Measurements from ENCODE around the gene NEK4.
"Not testable (repeated sequence)": the region's sequence is repeated elsewhere in the genome, so short reads cannot be mapped to it uniquely, and the experiment has no call there.

NEK4 gene

DNA sequence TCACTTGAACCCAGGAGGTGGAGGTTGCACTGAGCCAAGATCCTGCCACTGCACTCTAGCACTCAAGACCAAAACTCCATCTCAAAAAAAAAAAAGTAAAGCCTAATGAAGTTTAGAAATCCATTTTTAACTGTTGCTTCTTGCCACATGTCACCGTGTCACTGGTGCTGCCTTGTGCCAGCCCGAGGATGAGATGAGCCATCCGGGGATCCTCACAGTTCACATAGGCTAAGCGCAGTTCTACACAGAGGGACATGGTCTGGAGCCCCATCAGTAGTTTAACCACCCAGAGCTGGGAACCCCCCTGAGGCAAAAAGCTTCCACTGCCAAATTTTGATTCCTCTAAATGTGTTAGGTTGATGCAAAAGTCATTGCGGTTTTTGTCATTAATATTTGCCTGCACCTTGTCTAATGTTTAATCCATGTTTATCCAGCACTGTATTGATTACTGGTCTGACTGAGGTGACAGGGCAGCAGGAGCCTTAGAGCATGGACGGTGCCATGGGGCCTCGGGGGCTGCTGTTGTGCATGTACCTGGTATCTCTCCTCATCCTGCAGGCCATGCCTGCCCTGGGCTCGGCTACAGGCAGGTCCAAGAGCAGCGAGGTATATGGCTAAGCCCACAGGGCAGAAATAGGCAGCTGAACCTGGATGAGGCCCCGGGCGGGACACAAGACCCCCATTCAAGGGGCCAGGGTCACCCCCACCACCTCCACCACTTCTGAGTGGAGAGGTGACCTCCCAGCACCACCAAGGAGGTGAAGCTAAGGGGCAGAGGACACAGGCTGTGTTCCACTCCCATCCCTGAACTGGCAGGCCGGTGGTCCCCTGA lies 6.6 kb upstream of the NEK4 start, which contains the start of gene ITIH1:
Gene ITIH1, plus strand, starts transcription at position 473 of the 832 bp plus-strand sequence. Its CDS starts 17 bp downstream, at position 490.
- no peak for TF ChIP-seq ZNF274 (IDR thresholded peaks at IDR 0.05; ENCODE audit: low read depth, low read length)
- Histone ChIP-seq H3K36me3 (ENCODE audit: insufficient read depth, insufficient read length, low read length) (no peaks in the 10 kb centered on the region), H3K4me1 (ENCODE audit: insufficient read depth, insufficient read length) (peaks cover 2% of the 10 kb centered on the region), H3K9ac (ENCODE audit: insufficient read length, low read depth) (no peak within 1 kb of the TSS), H3K4me3 (ENCODE audit: insufficient read length, low read depth) (no peak within 1 kb of the TSS), H3K9me3 (ENCODE audit: insufficient read depth, low read length) (no peaks in the 10 kb centered on the region), H3K27me3 (ENCODE audit: insufficient read depth, insufficient read length) (peaks cover 28% of the 10 kb centered on the region)
- DNase-seq (ENCODE audit: low read depth, low spot score): no peak

DNA sequence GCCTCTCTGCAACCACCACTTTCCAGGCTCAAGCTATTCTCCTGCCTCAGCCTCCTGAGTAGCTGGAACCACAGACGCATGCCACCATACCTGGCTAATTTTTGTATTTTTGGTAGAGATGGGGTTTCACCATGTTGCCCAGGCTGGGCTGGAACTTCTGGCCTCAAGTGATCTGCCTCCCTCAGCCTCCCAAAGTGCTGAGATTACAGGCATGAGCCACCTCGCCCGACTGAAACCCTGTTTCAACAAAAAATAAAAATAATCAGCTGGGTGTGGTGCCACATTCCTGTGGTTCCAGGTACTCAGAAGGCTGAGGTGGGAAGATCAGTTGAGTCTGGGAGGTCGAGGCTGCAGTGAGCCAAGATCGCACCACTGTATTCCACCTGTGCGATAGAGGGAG lies 5.7 kb upstream of the NEK4 start:
- not testable (repeated sequence) for H3K9ac ChIP-seq (ENCODE audit: insufficient read length, low read depth); DNase-seq (ENCODE audit: low read depth, low spot score); H3K9me3 ChIP-seq (ENCODE audit: insufficient read depth, low read length); H3K4me1 ChIP-seq (ENCODE audit: insufficient read depth, insufficient read length); H3K4me3 ChIP-seq (ENCODE audit: insufficient read length, low read depth); H3K36me3 ChIP-seq (ENCODE audit: insufficient read depth, insufficient read length, low read length)
- peaks cover 23% of the 10 kb centered on the region for H3K27me3 ChIP-seq (ENCODE audit: insufficient read depth, insufficient read length)

DNA sequence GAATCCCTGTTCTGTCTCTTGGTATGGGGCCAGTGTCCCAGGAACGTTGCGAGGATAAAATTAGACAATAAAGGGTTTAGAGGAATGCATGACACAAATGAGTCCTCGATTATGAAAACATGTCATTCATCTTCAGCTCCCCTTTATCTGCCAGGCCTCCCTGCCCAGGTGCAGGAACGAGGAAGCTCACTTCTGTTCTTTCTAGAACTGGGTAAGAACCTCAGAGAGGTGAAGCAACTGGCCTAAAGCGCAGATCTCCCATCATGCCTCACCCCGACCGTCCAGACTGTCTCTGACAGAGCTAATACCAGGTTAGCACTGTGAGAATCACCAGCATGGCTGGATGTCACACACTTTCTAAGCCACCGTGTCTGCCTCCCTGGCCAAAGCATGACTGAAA lies 5.1 kb upstream of the NEK4 start:
- DNase-seq (ENCODE audit: low read depth, low spot score): no peak
- Histone ChIP-seq H3K4me1 (ENCODE audit: insufficient read depth, insufficient read length) (no peaks in the 10 kb centered on the region), H3K27me3 (ENCODE audit: insufficient read depth, insufficient read length) (peaks cover 22% of the 10 kb centered on the region), H3K36me3 (ENCODE audit: insufficient read depth, insufficient read length, low read length) (no peaks in the 10 kb centered on the region), H3K9me3 (ENCODE audit: insufficient read depth, low read length) (no peaks in the 10 kb centered on the region), H3K9ac (ENCODE audit: insufficient read length, low read depth) (no peak overlapping the region), H3K4me3 (ENCODE audit: insufficient read length, low read depth) (no peak overlapping the region)
- no peak for TF ChIP-seq ZNF274 (IDR thresholded peaks at IDR 0.05; ENCODE audit: low read depth, low read length)
- TF ChIP-seq SUZ12 (IDR thresholded peaks at IDR 0.05; ENCODE audit: extremely low read depth, insufficient read depth, insufficient read length): no peak
- TF ChIP-seq YY1 (IDR thresholded peaks at IDR 0.05; ENCODE audit: insufficient read depth, insufficient read length): no peak

DNA sequence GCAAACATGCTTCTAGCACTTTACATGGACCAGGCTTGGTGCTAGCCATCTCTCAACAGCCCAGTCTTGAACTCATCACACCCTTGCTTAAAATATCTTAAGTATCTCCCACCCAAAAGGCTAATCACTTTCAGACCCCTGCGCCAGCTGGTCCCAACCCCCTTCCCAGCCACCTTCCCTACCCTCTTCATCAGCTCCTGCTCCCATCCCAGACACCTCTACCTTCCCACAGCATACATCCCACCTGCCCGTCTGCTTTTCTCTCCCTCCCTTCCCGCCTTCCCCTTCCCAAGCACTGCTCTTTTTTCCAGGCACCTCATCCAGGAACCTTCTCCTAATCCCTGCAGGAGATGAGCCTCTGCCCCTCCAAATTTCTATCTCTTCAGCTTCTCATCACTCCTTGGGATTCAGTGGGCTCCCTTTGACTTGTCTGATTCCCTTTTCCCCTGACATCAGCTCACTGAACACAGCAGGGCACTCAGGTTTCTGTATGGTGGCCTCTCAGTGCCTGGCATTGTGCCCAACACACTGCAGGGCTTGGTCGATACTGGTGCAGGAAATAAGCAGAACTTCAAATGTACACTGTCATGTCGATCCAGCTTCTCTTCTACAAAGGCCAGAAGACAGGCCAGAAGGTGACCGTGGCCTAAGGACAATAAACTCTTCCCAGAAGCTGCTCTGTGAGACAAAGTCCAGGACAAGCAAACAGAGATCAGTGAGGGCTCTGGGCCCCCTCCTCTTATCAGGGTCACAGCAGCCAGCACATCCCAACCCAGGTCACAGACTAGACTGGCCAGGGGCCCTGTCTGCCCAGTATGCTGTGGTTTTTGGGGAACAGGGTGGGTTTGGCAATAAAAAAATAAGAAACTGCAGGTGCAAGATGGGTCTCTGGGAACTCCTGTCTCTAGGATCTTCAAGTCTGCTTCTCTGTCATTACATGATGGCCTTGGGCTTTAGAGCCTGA lies 4.4 kb upstream of the NEK4 start:
- peaks cover 20% of the 10 kb centered on the region for H3K27me3 ChIP-seq (ENCODE audit: insufficient read depth, insufficient read length)
- no peaks in the 10 kb centered on the region for H3K4me1 ChIP-seq (ENCODE audit: insufficient read depth, insufficient read length)
- no peak overlapping the region for H3K4me3 ChIP-seq (ENCODE audit: insufficient read length, low read depth)
- TF ChIP-seq ZNF274 (IDR thresholded peaks at IDR 0.05; ENCODE audit: low read depth, low read length): no peak
- TF ChIP-seq YY1 (IDR thresholded peaks at IDR 0.05; ENCODE audit: insufficient read depth, insufficient read length): no peak
- no peak for TF ChIP-seq SUZ12 (IDR thresholded peaks at IDR 0.05; ENCODE audit: extremely low read depth, insufficient read depth, insufficient read length)
- DNase-seq (ENCODE audit: low read depth, low spot score): no peak
- H3K9me3 ChIP-seq (ENCODE audit: insufficient read depth, low read length): no peaks in the 10 kb centered on the region
- H3K36me3 ChIP-seq (ENCODE audit: insufficient read depth, insufficient read length, low read length): no peaks in the 10 kb centered on the region
- H3K9ac ChIP-seq (ENCODE audit: insufficient read length, low read depth): no peak overlapping the region

DNA sequence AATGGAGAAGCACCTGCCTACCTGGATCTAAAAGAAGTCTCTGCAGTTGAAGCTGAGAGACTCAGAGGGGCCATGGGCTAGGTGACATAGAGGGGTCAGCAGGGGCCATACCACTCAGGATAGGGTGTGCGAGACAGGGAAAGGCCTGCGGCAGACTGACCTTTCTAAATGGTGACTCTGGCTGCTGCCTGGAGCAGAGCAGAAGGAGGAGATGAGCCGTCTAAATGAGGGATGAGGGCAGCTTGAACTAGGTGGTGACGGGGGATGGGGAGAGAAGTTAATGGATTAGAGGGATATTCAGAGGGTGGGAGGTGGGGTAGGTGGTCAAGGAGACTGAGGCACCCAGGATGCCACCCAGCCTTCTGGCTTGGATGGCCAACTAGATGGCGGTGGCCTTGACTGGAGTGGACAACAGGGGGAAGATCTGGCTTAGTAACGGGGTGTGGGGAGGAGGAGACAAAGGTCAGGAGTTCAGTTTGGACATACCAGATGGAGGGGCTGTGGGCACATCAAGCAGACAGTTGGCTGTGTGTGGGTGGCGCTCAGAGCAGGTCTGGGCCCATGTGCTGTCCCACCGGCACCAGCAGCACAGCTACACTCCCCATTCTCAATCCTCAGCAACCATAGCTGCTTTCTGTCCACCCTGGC lies 3.5 kb upstream of the NEK4 start:
- Histone ChIP-seq H3K9me3 (ENCODE audit: insufficient read depth, low read length) (no peaks in the 10 kb centered on the region), H3K4me1 (ENCODE audit: insufficient read depth, insufficient read length) (no peaks in the 10 kb centered on the region), H3K4me3 (ENCODE audit: insufficient read length, low read depth) (no peak overlapping the region), H3K36me3 (ENCODE audit: insufficient read depth, insufficient read length, low read length) (no peaks in the 10 kb centered on the region), H3K9ac (ENCODE audit: insufficient read length, low read depth) (no peak overlapping the region), H3K27me3 (ENCODE audit: insufficient read depth, insufficient read length) (peaks cover 17% of the 10 kb centered on the region)
- DNase-seq (ENCODE audit: low read depth, low spot score): no peak
- TF ChIP-seq YY1 (IDR thresholded peaks at IDR 0.05; ENCODE audit: insufficient read depth, insufficient read length) (no peak), SUZ12 (IDR thresholded peaks at IDR 0.05; ENCODE audit: extremely low read depth, insufficient read depth, insufficient read length) (no peak), ZNF274 (IDR thresholded peaks at IDR 0.05; ENCODE audit: low read depth, low read length) (no peak)

DNA sequence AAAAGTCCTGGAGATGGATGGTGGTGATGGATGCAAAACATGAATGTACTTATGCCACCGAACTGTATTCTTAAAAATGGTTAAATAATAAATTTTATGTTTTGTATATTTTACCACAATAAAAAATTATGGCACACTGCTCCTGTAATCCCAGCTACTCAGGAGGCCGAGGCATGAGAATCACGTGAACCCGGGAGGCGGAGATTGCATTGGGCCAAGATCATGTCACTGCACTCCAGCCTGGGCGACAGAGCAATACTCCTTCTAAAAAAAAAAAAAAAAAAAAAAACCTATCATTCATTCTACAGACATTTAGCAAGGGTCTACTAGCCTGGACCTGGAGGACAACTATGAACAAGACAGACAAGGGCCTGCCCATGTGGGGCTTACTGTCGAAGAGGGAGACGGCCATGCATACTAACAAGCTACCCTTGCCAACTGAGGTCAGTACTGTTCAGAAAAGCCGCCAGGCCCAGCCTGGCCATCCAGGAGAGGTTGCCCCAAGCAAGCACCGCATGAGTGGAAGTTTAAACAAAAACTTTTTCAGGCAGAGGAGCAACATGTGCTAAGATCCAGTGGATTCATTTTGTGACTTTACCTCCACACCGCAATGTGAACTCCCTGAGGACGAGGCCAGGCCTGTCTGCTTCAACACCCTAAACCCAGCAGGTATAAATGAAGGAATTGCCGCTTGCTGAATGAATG lies 2.8 kb upstream of the NEK4 start:
- H3K4me3 ChIP-seq (ENCODE audit: insufficient read length, low read depth): no peak overlapping the region
- H3K9ac ChIP-seq (ENCODE audit: insufficient read length, low read depth): no peak overlapping the region
- no peaks in the 10 kb centered on the region for H3K4me1 ChIP-seq (ENCODE audit: insufficient read depth, insufficient read length)
- no peaks in the 10 kb centered on the region for H3K9me3 ChIP-seq (ENCODE audit: insufficient read depth, low read length)
- DNase-seq (ENCODE audit: low read depth, low spot score): no peak
- H3K36me3 ChIP-seq (ENCODE audit: insufficient read depth, insufficient read length, low read length): peaks cover 3% of the 10 kb centered on the region
- no peak for TF ChIP-seq ZNF274 (IDR thresholded peaks at IDR 0.05; ENCODE audit: low read depth, low read length)
- TF ChIP-seq SUZ12 (IDR thresholded peaks at IDR 0.05; ENCODE audit: extremely low read depth, insufficient read depth, insufficient read length): no peak
- no peak for TF ChIP-seq YY1 (IDR thresholded peaks at IDR 0.05; ENCODE audit: insufficient read depth, insufficient read length)
- peaks cover 17% of the 10 kb centered on the region for H3K27me3 ChIP-seq (ENCODE audit: insufficient read depth, insufficient read length)
